Measurements from ENCODE around the gene P3H2.

The P3H2 gene

DNA sequence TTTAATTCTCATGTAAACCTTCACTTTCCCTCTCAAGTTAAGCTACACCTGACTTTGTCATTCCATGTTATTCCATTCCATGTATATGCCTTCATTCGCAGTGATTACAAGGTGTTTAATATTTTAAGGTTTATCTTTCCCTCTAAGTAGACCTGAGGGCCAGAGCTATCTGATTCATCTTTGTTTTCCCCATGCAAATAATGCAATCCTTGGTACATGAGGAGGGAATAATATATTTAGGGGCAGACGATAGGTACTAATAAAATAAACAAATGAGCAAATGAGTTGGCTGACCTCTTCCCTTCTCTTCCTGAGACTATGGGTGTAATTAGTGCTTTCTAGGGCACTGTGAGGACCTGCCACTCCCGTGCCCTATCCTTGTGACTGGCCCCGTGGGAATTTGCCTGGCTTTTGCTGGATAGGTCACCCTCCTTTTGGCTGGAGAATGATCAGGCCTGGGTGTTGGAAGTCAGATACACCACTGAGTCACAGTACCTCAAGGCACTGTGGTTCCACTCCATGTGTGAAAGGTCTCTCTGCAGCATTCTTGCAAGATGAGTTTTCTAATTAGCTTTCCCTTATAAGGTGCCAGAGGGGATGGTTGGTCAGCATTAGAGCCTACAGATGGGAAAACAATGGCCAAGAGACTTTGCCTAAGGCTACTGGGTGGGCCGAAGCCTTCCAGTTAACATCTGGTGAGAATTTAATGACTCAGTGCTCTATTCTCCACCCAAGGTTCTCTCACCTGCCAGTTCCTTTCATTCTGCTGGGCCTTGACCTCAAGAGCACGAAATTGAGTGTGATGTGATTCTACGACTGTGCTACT, 183.2 kb downstream of the P3H2 start:
- DNase-seq, result no peak

DNA sequence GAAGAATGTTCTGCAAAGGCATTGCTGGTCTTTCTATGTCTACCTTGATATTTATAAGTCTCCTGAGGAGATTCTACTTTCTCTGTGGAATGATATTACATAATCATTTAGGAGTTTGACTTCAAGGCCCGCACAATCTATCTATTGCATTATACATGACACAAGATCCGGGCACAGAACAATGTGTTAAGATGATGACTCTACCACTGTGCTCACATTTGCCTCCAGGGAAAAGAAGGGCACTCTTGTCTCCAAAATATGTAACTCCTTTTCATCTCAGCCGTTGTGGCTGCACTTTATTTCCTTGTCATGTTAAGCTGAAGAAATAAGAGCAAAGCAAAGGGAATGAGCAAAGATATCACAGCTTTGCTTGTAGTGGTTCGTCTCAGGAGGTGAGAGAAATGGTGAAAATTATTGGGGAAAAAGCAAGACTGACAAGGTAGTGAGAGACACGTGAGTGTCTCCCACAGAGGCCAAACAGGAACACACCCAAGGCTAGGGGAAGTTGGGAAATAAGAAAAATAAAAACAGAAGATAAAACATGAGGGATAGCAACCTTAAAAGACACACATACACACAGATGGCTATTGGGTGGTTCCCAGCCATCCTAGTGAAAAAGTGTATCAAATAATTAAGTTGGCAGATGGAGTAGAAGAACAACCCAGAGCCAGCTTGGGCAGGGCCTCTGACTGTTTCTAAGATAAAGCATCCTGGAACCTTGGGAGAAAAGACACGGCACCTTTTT, 184.3 kb downstream of the P3H2 start:
- no peak for DNase-seq

DNA sequence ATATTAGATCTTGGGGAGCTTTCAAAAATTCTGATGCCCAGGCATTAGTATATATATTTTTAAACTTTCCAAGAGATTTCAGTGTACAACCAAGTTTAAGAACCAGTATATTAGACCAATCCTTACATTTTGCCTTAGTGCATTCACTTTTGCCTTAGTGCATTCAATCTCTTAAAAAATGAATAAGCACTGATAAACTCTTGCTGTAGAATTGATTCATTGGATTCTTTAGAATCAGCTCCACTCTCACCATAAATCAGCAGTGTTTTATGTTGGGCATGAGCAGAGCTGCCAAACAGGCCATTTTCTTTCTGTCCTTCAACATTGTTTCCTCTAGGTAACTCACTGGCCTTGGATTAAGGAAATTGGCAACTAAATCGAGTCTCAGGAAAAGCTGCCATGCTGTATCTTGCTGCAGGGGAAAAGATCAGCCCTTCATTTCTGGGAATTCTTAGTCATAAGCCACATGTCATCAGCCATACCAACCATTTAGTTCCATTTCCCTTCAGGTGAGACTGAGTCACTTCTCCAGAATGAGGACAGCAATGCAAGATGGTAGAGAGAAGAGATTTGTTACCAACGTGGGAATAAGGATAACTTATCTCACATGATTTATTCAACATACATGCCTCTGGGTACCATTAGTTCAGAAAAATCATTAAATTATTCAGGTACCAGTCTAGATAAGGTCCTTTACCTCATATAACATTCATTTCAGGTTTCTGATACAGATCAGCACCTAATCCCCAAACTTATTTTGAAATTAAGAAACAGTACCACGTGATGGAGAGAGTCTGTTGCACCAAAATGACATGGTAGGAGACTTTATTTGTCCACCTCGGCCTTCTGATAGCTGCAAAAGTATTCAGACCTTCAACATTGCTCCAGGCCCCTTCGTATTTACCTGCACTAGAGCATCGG, 192.5 kb downstream of the P3H2 start:
- no peak for DNase-seq

DNA sequence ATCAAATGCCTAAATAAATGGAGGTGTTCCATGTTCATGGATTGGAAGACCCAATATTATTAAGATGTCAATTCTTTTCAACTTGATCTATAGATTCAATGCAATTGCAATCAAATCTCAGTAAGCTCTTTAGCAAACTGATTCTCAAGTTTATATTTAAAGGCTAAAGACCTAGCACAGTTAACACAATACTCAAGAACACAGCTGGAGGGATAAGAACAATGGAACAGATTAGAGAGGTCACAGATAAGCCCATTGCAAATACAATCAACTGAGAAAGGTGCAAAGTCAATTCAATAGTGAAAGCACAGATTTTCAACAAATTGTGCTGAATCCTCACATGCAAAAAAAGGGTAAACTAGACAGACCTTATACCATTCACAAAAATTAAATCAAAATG, 198.9 kb downstream of the P3H2 start:
- DNase-seq, result no peak

DNA sequence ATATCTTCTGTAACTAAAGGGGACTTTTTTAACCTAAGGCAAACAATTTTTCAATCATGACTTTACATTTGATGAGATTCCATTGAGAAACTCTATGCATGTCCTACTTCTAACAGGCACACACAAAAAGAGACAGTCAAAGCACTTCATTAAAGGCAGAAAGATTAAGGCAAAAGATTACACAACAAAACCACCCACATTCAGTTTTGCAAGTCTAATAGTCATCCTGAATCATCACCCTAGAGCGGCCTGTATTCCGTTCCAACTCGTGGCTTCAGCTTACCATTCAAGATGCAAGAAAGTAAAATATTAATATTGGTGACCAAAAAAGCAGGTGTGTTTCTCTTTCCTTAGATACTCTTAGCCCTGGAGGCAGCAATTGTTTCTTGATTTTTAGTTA, 205.9 kb downstream of the P3H2 start:
- no peak for DNase-seq

DNA sequence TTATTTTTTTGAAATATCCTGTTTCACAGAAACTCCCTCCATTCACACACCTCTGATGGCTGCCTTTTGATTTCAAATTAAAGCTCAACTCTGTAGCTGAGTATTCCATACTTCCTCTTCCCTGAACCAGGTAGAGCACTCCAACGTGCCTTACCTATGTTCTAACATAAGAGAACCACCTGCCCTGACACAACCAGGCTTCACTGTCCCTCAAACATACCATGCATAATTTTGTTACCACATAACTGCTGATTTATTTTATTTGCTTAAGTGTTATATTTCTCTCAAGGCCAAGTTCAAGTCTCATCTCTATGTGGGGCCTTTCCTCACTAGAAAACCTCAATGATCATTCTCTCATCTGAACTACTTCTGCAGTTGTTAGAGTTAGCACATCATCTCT, 209.7 kb downstream of the P3H2 start:
- DNase-seq, result no peak

DNA sequence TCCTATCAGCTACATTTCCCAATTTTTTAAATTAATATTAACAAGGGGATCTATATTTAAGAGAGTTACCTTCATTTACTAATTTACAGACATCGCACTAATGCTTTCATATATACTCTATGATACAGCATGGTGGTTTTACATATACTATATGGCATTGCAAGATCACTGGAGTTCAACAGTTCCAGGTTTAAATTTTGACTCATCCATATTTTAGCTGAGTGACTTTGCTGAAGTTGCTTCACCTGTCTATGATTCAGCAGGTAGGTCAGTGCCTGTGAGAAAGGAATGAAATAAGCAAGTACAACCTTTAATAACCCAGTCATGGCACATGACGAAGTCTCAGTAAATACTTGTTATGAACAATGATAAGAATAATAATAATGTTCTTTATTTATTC, 211.1 kb downstream of the P3H2 start:
- no peak for DNase-seq

DNA sequence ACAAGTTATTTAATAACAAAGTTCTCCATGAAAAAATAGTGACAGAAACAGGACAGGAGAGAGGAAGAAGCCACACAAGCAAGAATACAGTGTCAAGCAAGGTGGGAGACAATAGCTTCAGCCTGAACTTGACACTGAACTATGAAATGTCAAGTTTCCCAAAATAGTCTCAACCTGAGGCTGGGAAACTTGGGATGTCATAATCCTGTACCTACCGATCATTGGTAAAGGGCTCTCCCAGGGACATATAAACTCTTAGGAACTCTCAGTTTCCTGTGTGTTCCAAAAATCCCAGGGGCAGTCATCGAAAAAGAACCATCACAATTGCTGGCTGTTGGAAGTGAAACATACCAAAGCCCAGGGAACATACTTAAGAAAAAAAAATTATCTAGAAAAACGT, 211.6 kb downstream of the P3H2 start:
- DNase-seq, result no peak

DNA sequence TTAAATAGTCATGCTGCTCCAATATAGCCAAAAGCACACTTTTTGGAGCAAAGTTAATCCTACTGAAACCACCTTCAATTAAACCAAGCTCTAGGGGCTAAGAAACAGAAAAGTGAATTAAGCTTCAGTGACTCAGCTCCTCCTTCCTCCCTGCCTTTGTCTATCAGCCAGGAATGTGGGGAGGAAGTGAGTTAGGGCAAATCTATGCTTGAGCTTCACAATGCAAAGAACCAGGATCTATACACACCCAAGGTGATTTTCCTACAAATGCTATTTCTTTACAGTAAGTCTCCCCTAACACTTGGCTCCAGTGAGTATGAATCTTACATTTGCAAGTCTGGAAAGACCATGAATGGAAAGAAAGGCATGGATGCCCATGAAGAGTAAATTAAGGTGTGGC, 212.1 kb downstream of the P3H2 start:
- no peak for DNase-seq

DNA sequence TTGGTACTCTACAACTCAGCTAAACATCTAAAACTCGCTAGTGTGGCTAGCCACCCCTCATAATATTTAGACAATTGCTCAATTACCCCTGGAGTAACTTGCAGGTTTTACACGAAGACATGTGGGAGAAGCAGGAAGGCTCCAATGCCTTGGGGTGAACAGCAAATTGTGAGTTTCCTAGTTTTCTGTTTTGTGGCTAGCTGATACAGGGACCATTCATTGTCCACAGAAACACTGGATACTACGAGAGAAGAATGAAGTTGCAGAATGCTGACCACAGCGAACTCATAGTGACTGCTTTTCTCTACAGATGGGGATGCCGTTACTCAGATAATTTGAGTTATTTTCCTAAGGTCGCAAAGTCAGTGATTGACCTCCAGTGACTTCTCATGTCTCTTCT, 212.9 kb downstream of the P3H2 start:
- no peak for DNase-seq
